ENCODE data around the gene TUBG1. TPM values are rescaled to one million over a fixed set of nuclear protein-coding genes. Genes with fewer than 3 reads are reported as not detected.

TUBG1 gene
- total and polyA plus RNA-seq, 9 of the 15 experiments (the other 6 are each of a cell fraction or from before 2014, with no cell fraction given): 33.1 to 147 (median 66.0) TPM

GRCh38 chr17:42623732-42624596, 14.5 kb downstream of the TUBG1 start (continued):
- TF ChIP-seq CTCF (IDR thresholded peaks at IDR 0.05 in 2 of 3, conservative IDR thresholded peaks at IDR 0.05 in 1 of 3; ENCODE audit: insufficient read depth in 2 of 3, low read depth in 1 of 3, low read length in 3 of 3) (peak; percentile 46 to 62 (median 58); a peak in 5 of 6 replicates), LEF1 (IDR thresholded peaks at IDR 0.05) (peak; percentile 57; the same call in 1 of the 2 replicates), MEIS2 (IDR thresholded peaks at IDR 0.05; ENCODE audit: partially characterized antibody) (peak; percentile 63), TEAD4 (IDR thresholded peaks at IDR 0.05; ENCODE audit: low read length) (peak; percentile 95), TEAD4 (CRISPR knock-in tag; IDR thresholded peaks at IDR 0.05; ENCODE audit: borderline replicate concordance) (no peak), PCBP1 (IDR thresholded peaks at IDR 0.05; ENCODE audit: low read depth, low read length, poor library complexity, severe bottlenecking) (no peak), ZNF449 (CRISPR knock-in tag; IDR thresholded peaks at IDR 0.05) (no peak), SPI1 (IDR thresholded peaks at IDR 0.05; ENCODE audit: borderline replicate concordance, low read depth, low read length) (no peak), FIP1L1 (IDR thresholded peaks at IDR 0.05; ENCODE audit: low read depth, low read length, poor library complexity, severe bottlenecking) (no peak), HDAC6 (IDR thresholded peaks at IDR 0.05; ENCODE audit: low read depth, low read length) (no peak), FOXK1 (CRISPR knock-in tag; IDR thresholded peaks at IDR 0.05; ENCODE audit: borderline replicate concordance) (no peak), PKNOX1 (IDR thresholded peaks at IDR 0.05) (peak; percentile 47), MEF2A (IDR thresholded peaks at IDR 0.05; ENCODE audit: control insufficient read depth, low read depth, low read length) (no peak; the same call in 1 of the 2 replicates), NFIX (CRISPR knock-in tag; IDR thresholded peaks at IDR 0.05; ENCODE audit: low read depth) (no peak), CHAMP1 (IDR thresholded peaks at IDR 0.05) (no peak), EP400 (IDR thresholded peaks at IDR 0.05) (peak; percentile 37; the same call in 1 of the 2 replicates), ELK3 (CRISPR knock-in tag; IDR thresholded peaks at IDR 0.05) (no peak), PHB2 (IDR thresholded peaks at IDR 0.05; ENCODE audit: low read depth) (no peak), WHSC1 (IDR thresholded peaks at IDR 0.05; ENCODE audit: low read length) (no peak), TCF7L2 (IDR thresholded peaks at IDR 0.05; ENCODE audit: low read depth, low read length) (no peak)
